MM.1S (cell line): ENCODE results near the gene ZBTB32.

Experiments
- CTCF ChIP-seq: fragments of 300-600 bp; sonication (generic); IDR thresholded peaks from 2 replicates; pipeline ENCODE4 v1.5.1; 2016; ENCODE audit warnings: antibody characterized with exemption, low read length, mixed read lengths
- EZH2 ChIP-seq: fragments of 300-600 bp; sonication (generic); optimal IDR thresholded peaks from 2 replicates; pipeline ENCODE3; 2017; ENCODE audit warnings: low read depth, mild to moderate bottlenecking, antibody characterized with exemption, low read length, mixed read lengths
- EZH2phosphoT487 ChIP-seq: fragments of 300-600 bp; sonication (generic); IDR thresholded peaks from 2 replicates; pipeline ENCODE4 v1.6.1; 2018; ENCODE audit warnings: antibody characterized with exemption, low read length

GRCh38 chr19:35744430-35745327, 40.3 kb downstream of the ZBTB32 start:
- peak; percentile 29 for TF ChIP-seq CTCF
- TF ChIP-seq EZH2phosphoT487 = no peak
- no peak for TF ChIP-seq EZH2
